PC-9 (cell line): Measurements from ENCODE around the gene HLA-DRA. TPM values are rescaled to one million over a fixed set of nuclear protein-coding genes. Genes with fewer than 3 reads are reported as not detected.

Experiments
- BruUV-seq: library from RNA; stranded (reverse); fragments of 400-500 nt; replicated peaks from 2 replicates; lab custom pipeline; 2021; lab: Mats Ljungman, UMichigan
- CTCF ChIA-PET: fragments of 300-600 bp; sonication (Branson Sonifier 250); formaldehyde crosslinking; loops from one replicate; lab custom pipeline; 2022; ENCODE audit warnings: antibody characterized with exemption; lab: Charles Lee
- POLR2A ChIA-PET: fragments of 300-600 bp; sonication (Branson Sonifier 250); formaldehyde crosslinking; loops from one replicate; lab custom pipeline; 2022; ENCODE audit warnings: antibody characterized with exemption; ENCODE audit not compliant: unreplicated experiment; lab: Charles Lee
- DNase-seq, 2 experiments: peaks; one replicate each; pipeline versions ENCODE4 v3.0.0 to v3.0.0-alpha.2; 2015 to 2022; ENCODE audit warnings: mixed read lengths in 1 of 2
- H2AFZ ChIP-seq: fragments of 200-600 bp; sonication (generic); 2 replicates; pipeline ENCODE4 v1.8.1; 2017; ENCODE audit warnings: antibody characterized with exemption
- H3F3A ChIP-seq: fragments of 200-600 bp; sonication (generic); 2 replicates; pipeline ENCODE4 v1.8.1; 2017; ENCODE audit warnings: antibody characterized with exemption, mild to moderate bottlenecking, low read depth; ENCODE audit not compliant: insufficient read depth
- H3K27ac ChIP-seq: fragments of 200-600 bp; sonication (generic); 2 replicates; pipeline ENCODE4 v1.6.1; 2016; ENCODE audit warnings: mixed run types
- H3K27me3 ChIP-seq: fragments of 200-600 bp; sonication (generic); 2 replicates; pipeline ENCODE4 v1.6.1; 2016; ENCODE audit warnings: low read depth, mixed run types; ENCODE audit not compliant: insufficient read depth
- H3K36me3 ChIP-seq: fragments of 200-600 bp; sonication (generic); 2 replicates; pipeline ENCODE4 v1.6.1; 2016; ENCODE audit warnings: low read depth, mixed run types
- H3K4me1 ChIP-seq: fragments of 200-600 bp; sonication (generic); replicated peaks from 2 replicates; pipeline ENCODE4 v1.6.1; 2016; ENCODE audit warnings: mixed run types; ENCODE audit not compliant: insufficient read depth
- H3K4me2 ChIP-seq: fragments of 200-600 bp; sonication (generic); 2 replicates; pipeline ENCODE4 v1.6.1; 2017; ENCODE audit warnings: mixed run types
- H3K4me3 ChIP-seq: fragments of 200-600 bp; sonication (generic); 2 replicates; pipeline ENCODE4 v1.6.1; 2016; ENCODE audit warnings: mixed run types
- H3K79me2 ChIP-seq: fragments of 200-600 bp; sonication (generic); 2 replicates; pipeline ENCODE4 v1.6.1; 2017; ENCODE audit warnings: low read depth, mixed run types
- H3K9me2 ChIP-seq: fragments of 200-600 bp; sonication (generic); 2 replicates; pipeline ENCODE4 v1.8.1; 2017; ENCODE audit warnings: mild to moderate bottlenecking; ENCODE audit not compliant: insufficient read depth
- H3K9me3 ChIP-seq: fragments of 200-600 bp; sonication (generic); 2 replicates; pipeline ENCODE4 v1.8.1; 2016; ENCODE audit warnings: low read depth; ENCODE audit not compliant: insufficient read depth
- H4K20me1 ChIP-seq: fragments of 200-600 bp; sonication (generic); 2 replicates; pipeline ENCODE4 v1.8.1; 2017; ENCODE audit not compliant: insufficient read depth
- EZH2 ChIP-seq: fragments of 200-600 bp; sonication (generic); IDR thresholded peaks from 2 replicates; pipeline ENCODE4 v1.8.0; 2017; ENCODE audit warnings: antibody characterized with exemption, low read depth
- intact Hi-C: fragments of 100-400 bp; cut with micrococcal nuclease; formaldehyde crosslinking; loops from one replicate; pipeline ENCODE4 v1.10.0; 2022; ENCODE audit not compliant: unreplicated experiment
- total RNA-seq: library from RNA; stranded (reverse); gene quantifications from 2 replicates; pipeline ENCODE4 v1.2.3, GENCODE V29; 2021
- TF ChIP-seq, protein P1 (sequence below): fragments of 200-600 bp; sonication (generic); conservative IDR thresholded peaks from 2 replicates; pipeline ENCODE4 v1.6.1; 2017; ENCODE audit warnings: mixed run types, antibody characterized with exemption, mild to moderate bottlenecking, moderate library complexity

The HLA-DRA gene
- total RNA-seq, 1 experiment from 2014 or later: not detected

DNA sequence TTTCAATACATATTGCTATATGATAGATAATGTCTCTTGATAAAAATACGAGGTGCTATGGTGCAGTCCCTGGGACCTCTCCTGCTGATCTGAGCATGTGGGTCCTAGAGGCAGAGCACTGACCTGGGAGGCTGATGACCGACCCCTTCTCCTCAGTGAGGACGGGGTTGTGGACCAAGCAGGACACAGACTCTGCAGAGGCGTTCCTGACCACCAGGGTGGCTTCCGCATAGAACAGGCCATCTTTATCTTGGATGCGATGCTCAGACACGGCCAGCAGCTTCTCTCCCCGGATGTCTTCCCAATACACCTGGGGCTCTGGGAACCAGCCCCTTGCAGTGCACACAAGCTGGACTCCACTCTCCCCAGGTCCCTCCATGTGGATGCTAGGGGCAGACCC is 36.9 kb upstream of the HLA-DRA start:
- POLR2A ChIA-PET: no interaction called here

DNA sequence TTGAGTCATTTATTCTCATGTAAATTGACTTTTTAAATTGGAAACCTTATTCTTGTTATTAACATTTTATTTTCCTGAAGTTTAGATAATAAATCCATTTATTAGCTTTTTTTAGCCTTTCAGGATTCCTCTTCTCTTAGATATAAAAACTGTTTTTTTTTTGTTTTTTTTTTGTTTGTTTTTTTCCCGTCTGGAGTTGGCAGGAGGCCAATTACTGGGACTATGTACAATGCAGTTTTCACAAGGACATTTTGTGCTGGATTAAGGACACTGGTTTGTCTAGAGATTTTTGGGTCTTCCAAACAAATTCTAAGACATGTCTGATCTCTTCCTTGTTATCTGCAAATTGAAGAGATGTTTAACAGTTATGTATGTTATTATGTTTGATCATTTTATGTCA is 34.0 kb upstream of the HLA-DRA start:
- TF ChIP-seq EZH2: no peak
- TF ChIP-seq, protein P1, sequence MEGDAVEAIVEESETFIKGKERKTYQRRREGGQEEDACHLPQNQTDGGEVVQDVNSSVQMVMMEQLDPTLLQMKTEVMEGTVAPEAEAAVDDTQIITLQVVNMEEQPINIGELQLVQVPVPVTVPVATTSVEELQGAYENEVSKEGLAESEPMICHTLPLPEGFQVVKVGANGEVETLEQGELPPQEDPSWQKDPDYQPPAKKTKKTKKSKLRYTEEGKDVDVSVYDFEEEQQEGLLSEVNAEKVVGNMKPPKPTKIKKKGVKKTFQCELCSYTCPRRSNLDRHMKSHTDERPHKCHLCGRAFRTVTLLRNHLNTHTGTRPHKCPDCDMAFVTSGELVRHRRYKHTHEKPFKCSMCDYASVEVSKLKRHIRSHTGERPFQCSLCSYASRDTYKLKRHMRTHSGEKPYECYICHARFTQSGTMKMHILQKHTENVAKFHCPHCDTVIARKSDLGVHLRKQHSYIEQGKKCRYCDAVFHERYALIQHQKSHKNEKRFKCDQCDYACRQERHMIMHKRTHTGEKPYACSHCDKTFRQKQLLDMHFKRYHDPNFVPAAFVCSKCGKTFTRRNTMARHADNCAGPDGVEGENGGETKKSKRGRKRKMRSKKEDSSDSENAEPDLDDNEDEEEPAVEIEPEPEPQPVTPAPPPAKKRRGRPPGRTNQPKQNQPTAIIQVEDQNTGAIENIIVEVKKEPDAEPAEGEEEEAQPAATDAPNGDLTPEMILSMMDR: no peak
- no peaks in the 10 kb centered on the region; the same call in 1 of the 2 replicates for H4K20me1 ChIP-seq
- no peaks in the 10 kb centered on the region for H3K9me2 ChIP-seq
- no peaks in the 10 kb centered on the region for H3K36me3 ChIP-seq
- peaks cover 66% of the 10 kb centered on the region for H3K27me3 ChIP-seq
- H3K4me3 ChIP-seq: no peak overlapping the region
- BruUV-seq: no TSS peak
- H3K4me2 ChIP-seq: no peak overlapping the region
- ChIA-PET POLR2A (no interaction called here), CTCF (no interaction called here)
- no peaks in the 10 kb centered on the region for H3K9me3 ChIP-seq
- H3F3A ChIP-seq: no peaks in the 10 kb centered on the region
- DNase-seq: no peak
- no peaks in the 10 kb centered on the region for H3K4me1 ChIP-seq
- no peak overlapping the region for H3K27ac ChIP-seq
- H2AFZ ChIP-seq: no peak overlapping the region
- intact Hi-C loops: no loop called here
- H3K79me2 ChIP-seq: no peaks in the 10 kb centered on the region

More for the DNA sequence above, 36.9 kb upstream of the HLA-DRA start:
- BruUV-seq: no TSS peak
- no peaks in the 10 kb centered on the region; the same call in 1 of the 2 replicates for H4K20me1 ChIP-seq
- intact Hi-C loops: no loop called here
- no peak for DNase-seq
- H3F3A ChIP-seq: no peaks in the 10 kb centered on the region
- peaks cover 57% of the 10 kb centered on the region; the same call in 1 of the 2 replicates for H3K27me3 ChIP-seq
- no peak overlapping the region for H3K4me2 ChIP-seq
- CTCF ChIA-PET: no interaction called here
- no peaks in the 10 kb centered on the region for H3K79me2 ChIP-seq
- H3K9me2 ChIP-seq: no peaks in the 10 kb centered on the region
- H3K36me3 ChIP-seq: no peaks in the 10 kb centered on the region
- H2AFZ ChIP-seq: no peak overlapping the region
- H3K4me3 ChIP-seq: no peak overlapping the region
- TF ChIP-seq, protein P1: no peak
- TF ChIP-seq EZH2: no peak
- H3K27ac ChIP-seq: no peak overlapping the region
- no peaks in the 10 kb centered on the region for H3K9me3 ChIP-seq
- no peaks in the 10 kb centered on the region for H3K4me1 ChIP-seq

DNA sequence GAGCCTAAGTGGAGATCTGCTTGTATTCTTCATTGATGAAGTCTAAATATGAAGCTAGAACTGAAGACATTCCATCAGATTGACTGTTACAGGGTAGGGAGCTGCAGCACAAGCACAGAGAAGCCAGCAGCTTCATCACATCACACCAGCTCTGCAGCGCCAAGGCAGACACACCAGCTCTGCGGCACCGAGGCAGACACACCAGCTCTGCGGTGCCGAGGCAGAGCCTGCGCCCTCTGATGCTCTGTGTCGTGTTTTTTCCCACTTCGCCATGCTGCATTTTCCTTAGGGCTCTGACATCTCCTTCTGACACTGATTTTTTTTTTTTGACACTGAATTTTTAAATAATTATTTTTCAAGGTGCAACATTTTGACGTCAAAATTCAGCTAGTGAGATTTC is 33.5 kb upstream of the HLA-DRA start:
- ChIA-PET POLR2A (interaction anchor here (0.6 kb wide), 1 partner anchor 393 kb away, joined by 8 read pairs; no protein-coding TSS in a partner anchor), CTCF (no interaction called here)
- H3K27me3 ChIP-seq: peaks cover 67% of the 10 kb centered on the region
- DNase-seq: no peak
- H3K4me3 ChIP-seq: no peak overlapping the region
- no TSS peak for BruUV-seq
- no peaks in the 10 kb centered on the region; the same call in 1 of the 2 replicates for H4K20me1 ChIP-seq
- TF ChIP-seq, protein P1: no peak
- TF ChIP-seq EZH2: no peak
- H3K36me3 ChIP-seq: no peaks in the 10 kb centered on the region
- intact Hi-C loops: no loop called here
- no peaks in the 10 kb centered on the region for H3F3A ChIP-seq
- H3K9me3 ChIP-seq: no peaks in the 10 kb centered on the region
- H2AFZ ChIP-seq: no peak overlapping the region
- H3K9me2 ChIP-seq: no peaks in the 10 kb centered on the region
- no peaks in the 10 kb centered on the region for H3K4me1 ChIP-seq
- no peaks in the 10 kb centered on the region for H3K79me2 ChIP-seq
- H3K4me2 ChIP-seq: no peak overlapping the region
- no peak overlapping the region for H3K27ac ChIP-seq
